ENCODE results near the gene PARD3B. TPM values are rescaled to one million over a fixed set of nuclear protein-coding genes. Genes with fewer than 3 reads are reported as not detected.

PARD3B gene
- total and polyA plus RNA-seq, 2 donors from 2014 or later, result 5.3 to 29.6 TPM

DNA sequence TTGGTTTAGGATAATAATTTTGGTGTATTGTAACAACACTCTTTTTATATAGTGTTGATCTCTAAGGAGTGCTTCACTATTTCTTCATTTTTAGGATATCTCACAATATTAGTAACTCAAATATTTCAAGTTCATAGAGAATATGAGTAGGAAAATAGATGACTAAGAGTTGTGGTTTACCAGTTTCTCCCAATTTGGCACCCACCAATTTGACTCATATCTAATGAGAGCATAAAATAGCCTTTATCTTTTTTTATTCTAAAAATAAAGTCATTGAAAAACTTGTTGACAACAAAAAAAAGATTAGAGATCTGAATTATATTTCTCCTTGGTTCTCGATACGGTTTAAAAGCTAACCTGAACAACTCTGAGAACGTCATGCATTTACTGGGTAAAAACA lies 204.0 kb downstream of the PARD3B start:
- FAIRE-seq, result no peak

DNA sequence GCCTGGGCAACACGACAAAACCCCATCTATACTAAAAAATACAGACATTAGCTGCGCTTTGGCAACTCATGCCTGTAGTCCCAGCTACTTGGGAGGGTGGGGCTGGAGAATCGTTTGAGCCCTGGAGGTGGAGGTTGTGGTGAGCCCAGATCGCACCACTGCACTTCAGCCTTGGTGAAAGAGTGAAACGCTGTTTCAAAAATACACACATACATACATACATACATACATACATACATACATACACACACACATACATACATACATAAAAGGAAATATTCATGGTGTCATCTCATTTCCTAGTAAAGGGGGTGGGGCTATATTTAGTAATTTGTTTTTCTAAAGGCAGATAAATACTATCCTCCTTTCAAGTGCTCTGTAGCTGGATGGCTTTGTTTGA lies 205.1 kb downstream of the PARD3B start:
- intact Hi-C loops (cut with DNase I), result no loop called here
- Histone ChIP-seq H3K9ac (ENCODE audit: low read length in 3 of 3) (no peak overlapping the region), H3K4me3 (ENCODE audit: low read length in 3 of 3) (no peak overlapping the region), H3K27ac (ENCODE audit: low read depth in 2 of 2, low read length in 2 of 2) (no peak overlapping the region), H3K9me3 (ENCODE audit: control insufficient read depth in 2 of 3, insufficient read depth in 1 of 3, low read length in 3 of 3) (no peaks in the 10 kb centered on the region), H3K27me3 (ENCODE audit: control insufficient read depth, insufficient read depth, low read length) (no peaks in the 10 kb centered on the region), H3K4me1 (ENCODE audit: control insufficient read depth in 2 of 3, insufficient read depth in 2 of 3, low read depth in 1 of 3, low read length in 3 of 3) (no peaks in the 10 kb centered on the region), H3K36me3 (ENCODE audit: control insufficient read depth in 2 of 3, insufficient read depth in 3 of 3, low read length in 3 of 3) (no peaks in the 10 kb centered on the region)
- TF ChIP-seq, protein P1, sequence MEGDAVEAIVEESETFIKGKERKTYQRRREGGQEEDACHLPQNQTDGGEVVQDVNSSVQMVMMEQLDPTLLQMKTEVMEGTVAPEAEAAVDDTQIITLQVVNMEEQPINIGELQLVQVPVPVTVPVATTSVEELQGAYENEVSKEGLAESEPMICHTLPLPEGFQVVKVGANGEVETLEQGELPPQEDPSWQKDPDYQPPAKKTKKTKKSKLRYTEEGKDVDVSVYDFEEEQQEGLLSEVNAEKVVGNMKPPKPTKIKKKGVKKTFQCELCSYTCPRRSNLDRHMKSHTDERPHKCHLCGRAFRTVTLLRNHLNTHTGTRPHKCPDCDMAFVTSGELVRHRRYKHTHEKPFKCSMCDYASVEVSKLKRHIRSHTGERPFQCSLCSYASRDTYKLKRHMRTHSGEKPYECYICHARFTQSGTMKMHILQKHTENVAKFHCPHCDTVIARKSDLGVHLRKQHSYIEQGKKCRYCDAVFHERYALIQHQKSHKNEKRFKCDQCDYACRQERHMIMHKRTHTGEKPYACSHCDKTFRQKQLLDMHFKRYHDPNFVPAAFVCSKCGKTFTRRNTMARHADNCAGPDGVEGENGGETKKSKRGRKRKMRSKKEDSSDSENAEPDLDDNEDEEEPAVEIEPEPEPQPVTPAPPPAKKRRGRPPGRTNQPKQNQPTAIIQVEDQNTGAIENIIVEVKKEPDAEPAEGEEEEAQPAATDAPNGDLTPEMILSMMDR (IDR thresholded peaks at IDR 0.05; ENCODE audit: borderline replicate concordance, extremely low read depth, insufficient read depth), result no peak
- DNase-seq (no peak), FAIRE-seq (no peak)

More for the DNA sequence above, 204.0 kb downstream of the PARD3B start:
- Histone ChIP-seq H3K36me3 (ENCODE audit: control insufficient read depth in 2 of 3, insufficient read depth in 3 of 3, low read length in 3 of 3) (no peaks in the 10 kb centered on the region), H3K27me3 (ENCODE audit: control insufficient read depth, insufficient read depth, low read length) (no peaks in the 10 kb centered on the region), H3K9ac (ENCODE audit: low read length in 3 of 3) (no peak overlapping the region), H3K4me3 (ENCODE audit: low read length in 3 of 3) (no peak overlapping the region), H3K4me1 (ENCODE audit: control insufficient read depth in 2 of 3, insufficient read depth in 2 of 3, low read depth in 1 of 3, low read length in 3 of 3) (no peaks in the 10 kb centered on the region), H3K27ac (ENCODE audit: low read depth in 2 of 2, low read length in 2 of 2) (no peak overlapping the region), H3K9me3 (ENCODE audit: control insufficient read depth in 2 of 3, insufficient read depth in 1 of 3, low read length in 3 of 3) (no peaks in the 10 kb centered on the region)
- TF ChIP-seq, protein P1 (IDR thresholded peaks at IDR 0.05; ENCODE audit: borderline replicate concordance, extremely low read depth, insufficient read depth), result no peak
- DNase-seq, result no peak
- intact Hi-C loops (cut with DNase I), result no loop called here

DNA sequence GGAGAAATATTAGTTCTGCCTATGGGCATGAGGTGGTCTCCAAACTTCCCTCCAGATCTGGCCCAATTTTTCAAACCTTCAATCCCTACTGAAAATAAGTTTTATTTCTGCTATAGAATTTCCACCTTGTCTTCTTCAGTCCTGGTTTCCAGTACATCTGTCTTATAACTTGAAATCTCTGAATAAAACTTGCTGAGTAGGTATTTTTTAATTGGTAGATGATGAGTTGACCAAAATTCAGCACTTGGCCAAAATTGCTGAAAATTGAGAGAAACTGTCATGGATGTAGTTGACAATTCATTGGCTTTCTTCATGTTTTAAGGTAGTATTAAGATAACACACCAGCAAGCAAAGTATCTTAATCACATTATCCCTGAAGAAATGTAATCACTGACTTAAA lies 206.2 kb downstream of the PARD3B start:
- no peak overlapping the region for H3K4me3 ChIP-seq (ENCODE audit: low read length in 3 of 3)
- H3K9me3 ChIP-seq (ENCODE audit: control insufficient read depth in 2 of 3, insufficient read depth in 1 of 3, low read length in 3 of 3), result no peaks in the 10 kb centered on the region
- FAIRE-seq, result no peak
- intact Hi-C loops (cut with DNase I), result no loop called here
- TF ChIP-seq, protein P1 (IDR thresholded peaks at IDR 0.05; ENCODE audit: borderline replicate concordance, extremely low read depth, insufficient read depth), result no peak
- H3K4me1 ChIP-seq (ENCODE audit: control insufficient read depth in 2 of 3, insufficient read depth in 2 of 3, low read depth in 1 of 3, low read length in 3 of 3), result no peaks in the 10 kb centered on the region
- H3K27ac ChIP-seq (ENCODE audit: low read depth in 2 of 2, low read length in 2 of 2), result no peak overlapping the region
- H3K36me3 ChIP-seq (ENCODE audit: control insufficient read depth in 2 of 3, insufficient read depth in 3 of 3, low read length in 3 of 3), result no peaks in the 10 kb centered on the region
- H3K9ac ChIP-seq (ENCODE audit: low read length in 3 of 3), result no peak overlapping the region
- H3K27me3 ChIP-seq (ENCODE audit: control insufficient read depth, insufficient read depth, low read length), result no peaks in the 10 kb centered on the region
- no peak for DNase-seq

DNA sequence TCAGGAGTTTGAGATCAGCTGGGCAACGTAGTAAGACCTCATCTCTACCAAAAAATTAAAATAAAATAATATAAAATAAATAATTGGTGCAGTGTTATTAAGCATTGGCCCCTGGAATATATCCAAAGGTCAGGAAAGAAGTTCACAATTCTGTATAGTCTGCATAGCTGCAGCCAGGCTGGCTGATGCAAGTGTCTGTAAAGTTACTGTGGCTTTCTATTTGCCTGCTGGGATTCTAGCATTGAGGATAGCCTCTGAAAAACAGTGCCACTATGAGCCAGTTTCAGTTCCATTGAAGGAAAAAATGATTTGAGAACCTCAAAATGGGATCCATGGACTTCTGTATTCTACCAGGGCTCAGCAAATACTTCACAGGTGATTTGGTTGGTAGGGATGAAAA lies 208.6 kb downstream of the PARD3B start:
- intact Hi-C loops (cut with DNase I), result no loop called here
- no peak for FAIRE-seq

More for the DNA sequence above, 208.6 kb downstream of the PARD3B start:
- Histone ChIP-seq H3K9ac (ENCODE audit: low read length in 3 of 3) (no peak overlapping the region), H3K4me3 (ENCODE audit: low read length in 3 of 3) (no peak overlapping the region), H3K9me3 (ENCODE audit: control insufficient read depth in 2 of 3, insufficient read depth in 1 of 3, low read length in 3 of 3) (no peaks in the 10 kb centered on the region), H3K36me3 (ENCODE audit: control insufficient read depth in 2 of 3, insufficient read depth in 3 of 3, low read length in 3 of 3) (no peaks in the 10 kb centered on the region), H3K27ac (ENCODE audit: low read depth in 2 of 2, low read length in 2 of 2) (no peak overlapping the region), H3K4me1 (ENCODE audit: control insufficient read depth in 2 of 3, insufficient read depth in 2 of 3, low read depth in 1 of 3, low read length in 3 of 3) (no peaks in the 10 kb centered on the region), H3K27me3 (ENCODE audit: control insufficient read depth, insufficient read depth, low read length) (no peaks in the 10 kb centered on the region)
- DNase-seq, result no peak
- TF ChIP-seq, protein P1 (IDR thresholded peaks at IDR 0.05; ENCODE audit: borderline replicate concordance, extremely low read depth, insufficient read depth), result no peak
